HepG2 (cell line): ENCODE measurements around the gene PHOSPHO2. TPM values are rescaled to one million over a fixed set of nuclear protein-coding genes. Genes with fewer than 3 reads are reported as not detected.

Experiments used
- ARID3A ChIP-seq: IDR thresholded peaks from 2 replicates; pipeline ENCODE4 v1.6.1; 2012; ENCODE audit warnings: low read depth, low read length, improper control_type of control experiment
- CBFB ChIP-seq: sonication (generic); formaldehyde crosslinking; IDR thresholded peaks from 2 replicates; pipeline ENCODE4 v1.4.0; 2020; ENCODE audit warnings: missing genetic modification reagents
- EEA1 ChIP-seq: sonication (generic); formaldehyde crosslinking; IDR thresholded peaks from 2 replicates; pipeline ENCODE4 v1.5.1; 2020; ENCODE audit warnings: mild to moderate bottlenecking, missing genetic modification reagents, borderline replicate concordance
- EP300 ChIP-seq, 3 experiments: sonication (generic) in 1 of 3; formaldehyde crosslinking in 1 of 3; IDR thresholded peaks; 2 replicates each; pipeline versions ENCODE4 v1.5.1 to v1.6.1; 2011 to 2020; ENCODE audit warnings: low read depth in 2 of 3, low read length in 2 of 3, borderline replicate concordance in 1 of 3, improper control_type of control experiment in 1 of 3, mild to moderate bottlenecking in 1 of 3, missing genetic modification reagents in 1 of 3, moderate library complexity in 1 of 3
- MAFG ChIP-seq: sonication (generic); formaldehyde crosslinking; IDR thresholded peaks from 2 replicates; pipeline ENCODE4 v1.5.1; 2020; ENCODE audit warnings: mild to moderate bottlenecking, missing genetic modification reagents
- MAZ ChIP-seq, 2 experiments: sonication (generic) in 1 of 2; formaldehyde crosslinking in 1 of 2; IDR thresholded peaks; 2 replicates each; pipeline versions ENCODE4 v1.5.0 to v1.6.1; 2012 to 2020; ENCODE audit warnings: low read depth in 2 of 2, mild to moderate bottlenecking in 2 of 2, borderline replicate concordance in 1 of 2, improper control_type of control experiment in 1 of 2, low read length in 1 of 2, missing genetic modification reagents in 1 of 2, moderate library complexity in 1 of 2
- MXI1 ChIP-seq: IDR thresholded peaks from 3 replicates; pipeline ENCODE4 v1.6.1; 2012; ENCODE audit warnings: low read depth, low read length, inconsistent platforms, borderline replicate concordance
- SIN3A ChIP-seq: IDR thresholded peaks from 2 replicates; pipeline ENCODE4 v1.6.1; 2011; ENCODE audit warnings: low read depth, mild to moderate bottlenecking, control low read depth, low read length, borderline replicate concordance
- TGIF2 ChIP-seq: IDR thresholded peaks from 2 replicates; pipeline ENCODE4 v1.6.1; 2016; ENCODE audit warnings: control low read depth, missing compliant biosample characterization
- XBP1 ChIP-seq: sonication (generic); formaldehyde crosslinking; IDR thresholded peaks from 2 replicates; pipeline ENCODE4 v1.5.0; 2020; ENCODE audit warnings: missing genetic modification reagents
- ZMYM4 ChIP-seq: sonication (generic); formaldehyde crosslinking; IDR thresholded peaks from 2 replicates; pipeline ENCODE4 v1.8.1; 2023; ENCODE audit warnings: mild to moderate bottlenecking, missing genetic modification reagents
- ZNF331 ChIP-seq: sonication (generic); formaldehyde crosslinking; IDR thresholded peaks from 2 replicates; pipeline ENCODE4 v1.4.0; 2020; ENCODE audit warnings: missing genetic modification reagents
- ZNF407 ChIP-seq: sonication (generic); formaldehyde crosslinking; IDR thresholded peaks from one replicate; pipeline ENCODE4 v1.5.1; 2020; ENCODE audit warnings: mild to moderate bottlenecking, missing genetic modification reagents; ENCODE audit errors: not compliant biosample characterization
- ZNF703 ChIP-seq: sonication (generic); formaldehyde crosslinking; IDR thresholded peaks from 2 replicates; pipeline ENCODE4 v1.5.1; 2020; ENCODE audit warnings: missing genetic modification reagents, mild to moderate bottlenecking, moderate library complexity, borderline replicate concordance
- ZNF770 ChIP-seq: sonication (generic); formaldehyde crosslinking; IDR thresholded peaks from 2 replicates; pipeline ENCODE4 v1.5.0; 2020; ENCODE audit warnings: mild to moderate bottlenecking, missing genetic modification reagents
- polyA plus RNA-seq, 8 experiments: library from polyadenylated mRNA; depleted of rRNA in 3 of 8; stranded (reverse) in 7 of 8; unstranded in 1 of 8; fragments of >200 nt; fragmentation: Illumina TruSeq in 4 of 8; extraction: Trizol in 4 of 8; gene quantifications; 2 replicates each; pipeline versions ENCODE4 v1.2.1 to v1.2.3, GENCODE V29; 2011 to 2016; ENCODE audit warnings: low read depth in 4 of 8, missing spikeins in 1 of 8, mixed read lengths in 1 of 8; ENCODE audit not compliant: insufficient read depth in 1 of 8
- total RNA-seq, 5 experiments: library from RNA; depleted of rRNA; stranded (reverse); fragments of >200 nt; fragmentation: Illumina TruSeq; extraction: Trizol; gene quantifications; 2 replicates each; pipeline ENCODE4 v1.2.3, GENCODE V29; 2016; ENCODE audit warnings: low read depth in 1 of 5

The PHOSPHO2 gene
- total and polyA plus RNA-seq, 2 of the 13 experiments (the other 11 are each of a cell fraction or from before 2014, with no cell fraction given) = 6.1 to 11.4 TPM

- peak; percentile 60; the same call in 1 of the 2 replicates for TF ChIP-seq ZNF770
- peak; percentile 96 for TF ChIP-seq ZNF407 (CRISPR knock-in tag)
- peak; percentile 98 for TF ChIP-seq MXI1
- TF ChIP-seq ZMYM4 (CRISPR knock-in tag) = peak; percentile 93
- TF ChIP-seq ARID3A = no peak
- peak; percentile 80; the same call in 1 of the 2 replicates for TF ChIP-seq ZNF331 (CRISPR knock-in tag)
- TF ChIP-seq TGIF2 = peak; percentile 77; the same call in 1 of the 2 replicates
- TF ChIP-seq MAZ (IDR thresholded peaks at IDR 0.05; ENCODE audit: borderline replicate concordance, low read depth, low read length) = peak; percentile 63; the same call in 1 of the 2 replicates
- peak; percentile 87 for TF ChIP-seq MAZ (CRISPR knock-in tag; IDR thresholded peaks at IDR 0.05; ENCODE audit: low read depth)
- TF ChIP-seq ZNF703 (CRISPR knock-in tag) = peak; percentile 87; the same call in 1 of the 2 replicates
- peak; percentile 99 for TF ChIP-seq SIN3A
- peak in 1 of 2 experiments; percentile 67; a peak in 1 of 4 replicates for TF ChIP-seq EP300 (IDR thresholded peaks at IDR 0.05; ENCODE audit: low read depth in 2 of 2, low read length in 2 of 2)
- TF ChIP-seq EP300 (CRISPR knock-in tag; IDR thresholded peaks at IDR 0.05; ENCODE audit: borderline replicate concordance) = no peak; the same call in 1 of the 2 replicates
- no peak for TF ChIP-seq XBP1 (CRISPR knock-in tag)
- peak; percentile 92; the same call in 1 of the 2 replicates for TF ChIP-seq EEA1
- peak; percentile 78 for TF ChIP-seq CBFB
- TF ChIP-seq MAFG = no peak
These were observed at the start of gene PHOSPHO2, which contains the start of gene CFAP210 (continued) for GRCh38 chr2:169694113-169694893.
